GM21619 (cell line): Measurements from ENCODE around the gene TYMP.

ENCODE experiments used
- ATAC-seq: cut with Tn5 transposase; IDR thresholded peaks from one replicate; pipeline ENCODE4 v1.9.1; 2021; ENCODE audit not compliant: unreplicated experiment

TYMP gene

GRCh38 chr22:50506611-50507420, 23.0 kb downstream of the TYMP start:
- no peak for ATAC-seq

GRCh38 chr22:50505776-50506610, 23.8 kb downstream of the TYMP start:
- ATAC-seq: no peak

- ATAC-seq: no peak
Measured at GRCh38 chr22:50505276-50505775, 24.5 kb downstream of the TYMP start.

GRCh38 chr22:50504369-50505211, 25.2 kb downstream of the TYMP start:
- ATAC-seq: no peak

- no peak for ATAC-seq
Measured at GRCh38 chr22:50503475-50504145, 26.2 kb downstream of the TYMP start.

GRCh38 chr22:50502628-50503474, 27.0 kb downstream of the TYMP start:
- no peak for ATAC-seq

GRCh38 chr22:50502096-50502495, 27.7 kb downstream of the TYMP start:
- ATAC-seq: no peak

GRCh38 chr22:50500452-50500851, 29.4 kb downstream of the TYMP start:
- ATAC-seq: no peak

- ATAC-seq: no peak
Measured at GRCh38 chr22:50498322-50498890, 31.4 kb downstream of the TYMP start.

- ATAC-seq: no peak
Measured at GRCh38 chr22:50497093-50497492, 32.7 kb downstream of the TYMP start.

GRCh38 chr22:50490531-50491308, 39.1 kb downstream of the TYMP start:
- ATAC-seq: no peak

GRCh38 chr22:50489363-50490243, 40.2 kb downstream of the TYMP start:
- ATAC-seq: no peak

- no peak for ATAC-seq
Measured at GRCh38 chr22:50488886-50489285, 40.9 kb downstream of the TYMP start.

- ATAC-seq: no peak
Measured at GRCh38 chr22:50488006-50488677, 41.7 kb downstream of the TYMP start.

GRCh38 chr22:50487290-50488005, 42.4 kb downstream of the TYMP start:
- no peak for ATAC-seq

- ATAC-seq: no peak
Measured at GRCh38 chr22:50486561-50487289, 43.1 kb downstream of the TYMP start, which contains the start of gene MIOX. MIOX (plus strand) TSS chr22:50486859; CDS start chr22:50486898, 39 bp downstream.
